ENCODE results near the gene KLHDC4.
"Not testable (repeated sequence)": the region's sequence is repeated elsewhere in the genome, so short reads cannot be mapped to it uniquely, and the experiment has no call there.

The KLHDC4 gene

DNA sequence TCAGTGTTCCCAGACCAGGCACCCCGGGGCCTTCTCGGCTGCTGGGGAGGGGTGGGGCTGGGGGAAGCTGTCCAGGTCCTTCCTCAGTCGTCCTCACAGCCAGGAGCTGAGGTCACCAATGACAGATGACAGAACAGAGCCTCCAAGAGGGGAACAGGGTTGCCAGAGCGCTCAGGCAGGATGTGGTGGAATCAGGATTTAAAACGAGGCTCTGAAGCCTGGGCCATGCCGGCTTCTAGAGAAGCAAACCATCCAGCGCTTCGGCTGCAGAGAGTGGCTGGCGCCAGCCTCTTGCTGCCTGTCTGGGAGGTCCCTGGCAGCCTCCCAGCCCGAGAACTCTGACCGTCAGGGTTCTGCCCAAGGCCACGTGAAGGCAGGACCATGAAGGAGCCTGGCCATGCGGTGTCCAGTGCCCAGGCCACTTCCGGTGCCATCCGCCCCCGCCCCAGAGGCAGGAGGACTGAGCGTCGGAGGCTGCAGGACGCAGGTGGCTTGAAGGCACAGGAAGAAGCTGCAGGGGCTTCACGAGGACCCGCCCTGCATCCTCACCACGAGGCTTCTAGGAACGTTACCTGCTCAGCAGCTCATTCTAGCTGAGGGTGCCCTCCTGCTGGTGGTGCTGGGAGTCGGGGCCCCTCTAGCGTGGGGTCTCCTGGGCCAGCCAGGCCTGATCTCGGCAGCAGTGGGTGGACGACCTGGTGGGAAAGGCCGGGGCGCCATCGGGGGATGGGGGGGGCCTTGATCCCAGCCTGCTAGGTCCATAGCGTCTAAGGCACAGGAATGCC lies 78.5 kb downstream of the KLHDC4 start:
- DNase-seq (ENCODE audit: extremely low read depth in 1 of 2, low read depth in 1 of 2) = no peak

DNA sequence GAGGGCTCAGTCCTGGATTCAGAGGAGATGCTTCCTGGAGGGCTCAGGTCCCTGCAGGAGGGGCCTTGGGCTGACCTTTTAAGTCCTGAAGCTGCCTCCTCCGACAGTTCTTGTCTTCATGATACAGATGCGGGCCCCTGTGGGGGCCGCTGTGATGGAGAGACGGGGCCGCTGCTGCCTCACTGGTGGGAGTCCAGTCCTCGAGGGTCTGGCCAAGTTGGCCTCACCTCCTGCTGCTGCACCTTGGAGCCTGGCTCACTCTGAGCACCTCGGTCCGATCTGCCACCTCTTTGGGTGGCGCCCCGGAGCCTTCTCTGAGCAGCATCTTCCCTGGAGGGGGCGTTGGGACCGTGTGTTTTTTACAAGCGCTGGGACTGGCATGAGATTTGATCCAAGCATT lies 79.1 kb downstream of the KLHDC4 start:
- no peak for DNase-seq (ENCODE audit: extremely low read depth in 1 of 2, low read depth in 1 of 2)

DNA sequence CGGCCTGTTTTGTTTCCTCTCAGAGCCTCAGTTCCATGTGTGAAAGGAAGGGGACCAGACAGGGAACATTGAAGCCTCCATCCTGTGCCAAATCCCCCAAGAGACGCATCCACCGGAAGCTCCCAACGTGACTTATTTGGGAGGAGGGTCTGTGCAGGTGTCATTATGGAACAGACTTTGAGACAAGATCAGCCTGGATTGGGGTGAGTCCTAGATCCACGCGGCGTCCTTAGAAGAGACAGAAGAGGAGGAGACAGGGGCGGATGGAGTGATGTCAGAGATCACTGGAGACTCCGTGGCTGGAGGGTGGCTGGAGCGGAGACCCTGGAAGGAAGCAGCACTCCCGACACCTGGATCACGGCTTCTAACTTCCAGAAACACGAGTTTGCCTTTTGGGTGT lies 80.0 kb downstream of the KLHDC4 start:
- no peak for DNase-seq (ENCODE audit: extremely low read depth in 1 of 2, low read depth in 1 of 2)

DNA sequence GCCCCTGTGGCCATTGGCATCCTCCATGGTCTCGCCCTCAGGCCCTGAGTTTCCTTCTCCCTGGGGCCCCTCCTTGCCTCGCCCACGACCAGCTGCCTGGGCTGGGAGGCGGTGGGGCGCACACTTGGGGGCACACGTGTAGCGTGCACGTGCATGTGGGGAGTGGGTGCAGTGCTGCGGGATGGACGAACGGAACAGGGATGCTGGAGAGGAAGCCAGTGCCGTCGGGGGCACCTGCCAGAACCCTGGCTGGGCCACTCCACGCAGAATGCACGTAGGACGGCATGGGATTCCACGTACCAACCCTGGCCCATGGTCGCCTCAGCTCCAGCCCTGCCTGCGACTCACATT lies 80.4 kb downstream of the KLHDC4 start:
- no peak for DNase-seq (ENCODE audit: extremely low read depth in 1 of 2, low read depth in 1 of 2)

DNA sequence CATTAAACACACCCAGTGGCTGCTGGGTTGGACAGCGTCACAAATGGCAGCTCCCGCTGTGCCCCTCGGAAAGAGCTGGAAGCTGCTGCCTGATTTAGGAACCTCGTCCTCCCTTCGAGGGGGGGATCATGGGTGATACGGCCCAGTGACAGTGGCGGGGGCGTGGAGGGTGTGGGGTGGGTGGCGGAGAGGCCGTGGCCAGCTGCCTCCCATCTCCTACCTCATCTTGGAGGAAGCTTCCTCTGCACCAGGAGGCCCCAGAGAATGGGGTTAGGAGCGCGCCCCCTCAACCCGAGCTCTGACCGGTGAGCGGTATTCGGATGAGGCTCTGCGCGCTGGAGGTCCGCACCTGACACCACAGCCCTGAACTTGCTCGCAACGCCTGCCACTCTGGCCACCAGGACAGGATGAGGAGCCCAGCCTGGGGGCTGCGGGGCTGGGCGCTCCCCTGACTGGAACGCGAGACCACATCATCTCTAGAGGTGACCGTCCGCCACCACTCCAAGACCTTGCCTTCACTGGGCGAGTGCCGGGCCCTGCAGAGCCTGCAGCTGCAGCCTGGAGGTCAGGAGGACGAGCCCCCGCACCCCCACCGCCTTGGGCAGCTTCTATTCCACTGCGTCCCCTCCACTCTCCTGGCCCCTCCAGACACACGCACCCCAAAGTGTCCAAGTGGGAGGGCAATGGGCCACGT lies 80.9 kb downstream of the KLHDC4 start:
- DNase-seq (ENCODE audit: extremely low read depth in 1 of 2, low read depth in 1 of 2) = no peak

DNA sequence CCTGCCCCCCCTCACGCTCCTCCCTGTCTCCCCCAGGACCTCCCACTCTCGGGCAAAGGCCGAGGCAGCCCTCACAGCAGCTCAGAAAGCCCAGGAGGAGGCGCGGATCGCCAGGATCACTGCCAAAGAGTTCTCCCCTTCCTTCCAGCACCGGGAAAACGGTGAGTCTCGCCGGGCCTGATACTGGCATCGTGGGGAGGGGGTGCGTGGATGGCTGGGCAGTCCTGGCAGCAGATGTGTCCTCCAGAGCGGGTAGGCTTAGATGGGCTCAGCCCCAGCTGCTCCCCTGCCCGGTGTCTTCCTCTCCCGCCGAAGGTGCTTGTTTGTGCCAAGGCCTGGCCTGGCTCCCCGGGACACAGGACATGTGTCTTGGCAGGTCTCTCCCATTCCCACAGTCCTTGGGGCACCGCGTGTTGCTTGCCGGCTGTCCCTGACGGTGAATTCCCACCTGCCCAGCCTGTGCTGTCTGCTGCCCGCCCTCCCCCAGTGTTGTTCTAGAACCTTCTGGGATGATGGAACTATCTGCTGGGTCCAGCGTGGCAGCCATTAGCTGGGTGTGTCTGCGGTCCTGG lies 81.6 kb downstream of the KLHDC4 start:
- no peak for DNase-seq (ENCODE audit: extremely low read depth in 1 of 2, low read depth in 1 of 2)

DNA sequence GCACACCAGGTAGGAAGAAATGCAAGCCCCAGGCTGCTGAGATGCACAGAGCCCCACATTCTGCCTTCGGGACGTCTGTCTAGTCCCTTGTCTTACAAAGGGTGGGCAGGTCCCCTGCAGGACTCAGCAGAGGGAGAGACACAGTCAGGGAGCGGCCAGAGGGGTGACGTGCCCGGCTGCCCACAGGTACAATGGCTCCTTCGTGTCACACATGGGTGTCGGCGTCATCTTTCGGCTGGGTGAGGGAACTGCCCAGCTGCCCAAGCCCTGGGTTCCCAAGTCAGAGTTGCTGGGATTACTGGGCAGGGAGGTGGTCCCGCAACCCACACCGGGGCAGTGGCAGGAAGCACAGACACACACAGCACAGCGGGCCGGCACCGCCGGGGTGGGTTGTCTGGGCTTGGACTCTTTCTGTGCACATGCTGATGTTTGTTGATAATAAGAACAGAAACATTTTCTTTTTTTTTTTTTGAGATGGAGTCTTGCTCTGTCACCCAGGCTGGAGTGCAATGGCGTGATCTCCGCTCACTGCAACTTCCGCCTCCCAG lies 82.9 kb downstream of the KLHDC4 start:
- no peak for DNase-seq (ENCODE audit: extremely low read depth in 1 of 2, low read depth in 1 of 2)

DNA sequence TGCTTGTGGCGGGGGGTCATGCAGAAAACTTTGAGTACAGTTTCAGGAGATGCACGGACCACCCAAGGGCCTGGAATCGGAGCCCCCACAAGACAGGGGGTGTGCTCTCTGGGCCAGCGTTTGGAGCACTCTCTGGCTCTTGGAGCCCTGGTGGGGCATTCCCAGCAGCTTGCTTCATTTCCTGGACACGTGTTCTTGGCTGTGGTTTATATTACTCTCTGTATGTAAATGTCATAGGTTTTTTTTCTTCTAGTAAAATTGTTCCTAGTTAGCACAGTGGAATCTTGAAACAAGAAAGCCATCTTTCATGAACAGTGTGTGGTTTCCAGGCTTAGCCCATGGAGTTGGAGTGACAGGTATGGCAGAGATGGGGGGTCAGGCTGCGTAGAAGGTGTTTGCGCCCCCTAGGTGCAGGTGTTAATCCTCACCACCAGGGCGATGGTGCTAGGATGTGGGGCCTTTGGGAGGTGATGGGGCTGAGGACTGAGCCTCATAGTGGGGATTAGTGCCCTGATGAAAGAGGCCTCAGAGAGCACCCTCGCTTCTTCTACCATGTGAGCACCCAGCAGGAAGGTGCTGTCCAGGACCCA lies 83.7 kb downstream of the KLHDC4 start:
- no peak for DNase-seq (ENCODE audit: extremely low read depth in 1 of 2, low read depth in 1 of 2)

DNA sequence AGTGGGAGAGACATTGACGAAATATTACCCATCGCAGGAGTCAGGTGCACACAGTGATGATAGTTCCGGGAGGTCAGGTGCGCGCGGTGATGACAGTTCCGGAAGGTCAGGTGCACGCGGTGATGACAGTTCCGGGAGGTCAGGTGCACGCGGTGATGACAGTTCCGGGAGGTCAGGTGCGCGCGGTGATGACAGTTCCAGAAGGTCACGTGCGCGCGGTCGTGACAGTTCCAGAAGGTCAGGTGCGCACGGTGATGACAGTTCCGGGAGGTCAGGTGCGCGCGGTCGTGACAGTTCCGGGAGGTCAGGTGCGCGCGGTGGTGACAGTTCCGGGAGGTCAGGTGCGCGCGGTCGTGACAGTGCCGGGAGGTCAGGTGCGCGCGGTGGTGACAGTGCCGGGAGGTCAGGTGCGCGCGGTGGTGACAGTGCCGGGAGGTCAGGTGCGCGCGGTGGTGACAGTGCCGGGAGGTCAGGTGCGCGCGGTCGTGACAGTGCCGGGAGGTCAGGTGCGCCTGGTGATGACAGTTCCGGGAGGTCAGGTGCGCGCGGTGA lies 84.7 kb downstream of the KLHDC4 start:
- not testable (repeated sequence) for DNase-seq (ENCODE audit: extremely low read depth in 1 of 2, low read depth in 1 of 2)

DNA sequence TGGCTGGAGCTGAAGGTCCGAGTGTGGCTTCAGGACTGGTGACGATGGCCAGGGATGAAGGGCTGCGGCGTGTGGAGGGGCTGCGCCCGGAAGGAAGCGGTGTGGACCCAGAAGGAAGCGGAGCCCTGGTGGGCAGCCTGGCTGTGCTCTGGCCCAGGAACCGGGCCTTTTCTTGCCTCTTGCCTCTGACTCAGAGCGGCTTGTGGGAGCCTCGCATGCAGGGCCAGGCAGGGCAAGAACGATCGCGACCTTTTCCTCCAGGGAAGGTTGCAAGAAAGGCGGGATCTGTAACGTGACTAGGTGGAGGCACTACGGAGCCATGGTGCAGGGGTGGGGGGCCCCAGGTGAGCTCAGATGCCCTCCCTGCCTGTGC lies 85.5 kb downstream of the KLHDC4 start:
- DNase-seq (ENCODE audit: extremely low read depth in 1 of 2, low read depth in 1 of 2) = no peak

DNA sequence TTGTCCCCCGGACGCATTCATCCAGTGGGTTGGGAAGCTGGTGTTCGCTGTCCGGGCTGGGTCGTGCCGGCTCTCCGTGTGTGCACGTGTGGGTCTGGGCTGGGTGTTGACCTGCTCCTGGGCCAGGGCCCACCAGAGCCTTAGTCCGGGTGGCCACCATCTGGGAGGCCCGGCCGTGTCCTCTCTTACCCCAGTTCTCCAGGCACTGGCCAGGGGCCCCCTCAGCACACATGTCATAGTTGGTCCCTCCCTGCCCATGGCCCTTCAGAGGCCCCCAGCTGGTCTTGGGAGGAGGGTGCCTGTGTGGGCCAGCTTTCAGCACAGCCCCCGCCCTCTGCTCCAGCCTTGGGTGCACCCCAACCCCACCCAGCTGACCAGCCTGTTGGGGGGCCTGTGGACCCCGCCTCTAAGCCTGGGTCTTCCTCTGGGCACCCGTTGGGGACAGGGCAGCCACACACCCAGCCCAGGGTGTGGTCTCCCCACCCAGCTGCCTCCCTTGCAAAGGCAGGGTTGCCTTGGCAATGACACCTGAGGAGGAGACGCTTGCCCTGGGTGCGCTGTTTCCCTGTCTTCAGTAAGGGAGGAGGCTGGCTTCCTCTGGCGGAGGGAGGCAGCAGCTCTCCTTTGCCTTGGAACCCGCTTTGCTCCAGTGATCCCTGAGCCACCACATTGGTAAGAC lies 86.1 kb downstream of the KLHDC4 start:
- no peak for DNase-seq (ENCODE audit: extremely low read depth in 1 of 2, low read depth in 1 of 2)

DNA sequence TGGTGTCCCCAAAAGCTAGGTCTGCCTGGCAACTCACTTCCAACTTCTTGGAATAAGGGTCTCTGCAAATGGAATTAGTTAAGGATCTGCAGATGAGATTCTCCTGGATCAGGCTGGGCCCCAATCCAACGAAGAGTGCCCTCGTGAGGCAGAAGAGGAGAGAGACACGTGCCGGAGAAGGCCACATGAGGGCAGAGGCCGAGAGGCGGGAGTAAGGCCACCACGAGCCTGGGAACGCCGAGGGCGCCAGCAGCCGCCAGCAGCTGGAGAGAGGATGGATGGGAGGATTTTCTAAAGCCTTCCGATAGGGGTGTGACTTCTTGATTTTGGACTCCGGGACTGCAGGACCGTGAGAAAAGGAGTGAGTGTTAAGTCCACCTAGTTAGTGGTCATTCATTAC lies 87.2 kb downstream of the KLHDC4 start:
- DNase-seq (ENCODE audit: extremely low read depth in 1 of 2, low read depth in 1 of 2) = no peak

DNA sequence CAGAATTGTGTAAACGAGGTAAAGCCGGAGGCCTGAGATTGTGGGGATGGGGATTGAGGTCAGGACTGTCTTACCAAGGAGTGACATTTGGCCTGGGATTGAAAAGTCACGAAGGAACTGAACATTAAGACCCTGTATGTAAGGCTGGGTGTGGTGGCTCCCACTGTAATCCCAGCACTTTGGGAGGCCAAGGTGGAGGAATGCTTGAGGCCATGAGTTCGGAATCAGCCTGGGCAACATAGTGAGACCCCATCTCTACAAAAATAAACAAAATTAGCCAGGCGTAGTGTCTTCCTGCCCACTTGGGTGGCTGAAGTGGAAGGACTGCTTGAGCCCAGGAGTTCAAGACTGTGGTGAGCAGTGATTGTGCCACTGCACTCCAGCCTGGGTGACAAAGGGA lies 88.0 kb downstream of the KLHDC4 start:
- no peak for DNase-seq (ENCODE audit: extremely low read depth in 1 of 2, low read depth in 1 of 2)

DNA sequence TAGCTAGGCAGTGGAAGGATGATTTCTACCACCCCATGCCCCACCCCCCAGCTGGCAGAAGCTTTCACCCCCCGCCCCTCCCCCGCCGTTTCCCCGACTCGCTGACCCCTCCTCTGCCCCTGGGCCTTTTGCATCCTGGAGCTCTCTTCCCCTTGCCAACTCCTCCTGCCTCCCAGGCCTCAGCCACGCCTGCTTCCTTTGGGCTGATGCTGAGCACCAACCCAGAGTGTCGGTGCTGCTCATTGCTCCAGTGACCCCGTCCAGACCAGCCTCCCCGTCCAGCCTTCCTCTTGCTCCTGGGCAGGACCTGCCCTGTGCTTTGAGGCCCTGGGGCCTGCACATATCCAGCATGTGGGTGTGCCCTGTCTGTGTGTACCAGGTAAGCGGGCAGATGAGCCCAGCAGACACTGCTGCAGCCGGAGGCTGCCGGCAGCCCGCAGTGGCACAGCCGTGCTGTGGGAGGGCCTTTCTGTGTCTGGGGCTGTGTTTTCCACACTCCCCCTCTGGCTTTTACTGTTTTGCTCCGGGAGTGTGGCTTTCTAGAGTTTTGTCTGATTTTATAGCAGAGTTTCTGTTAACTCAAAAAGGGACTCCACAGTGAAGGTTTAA lies 90.6 kb downstream of the KLHDC4 start:
- DNase-seq (ENCODE audit: extremely low read depth in 1 of 2, low read depth in 1 of 2) = no peak

DNA sequence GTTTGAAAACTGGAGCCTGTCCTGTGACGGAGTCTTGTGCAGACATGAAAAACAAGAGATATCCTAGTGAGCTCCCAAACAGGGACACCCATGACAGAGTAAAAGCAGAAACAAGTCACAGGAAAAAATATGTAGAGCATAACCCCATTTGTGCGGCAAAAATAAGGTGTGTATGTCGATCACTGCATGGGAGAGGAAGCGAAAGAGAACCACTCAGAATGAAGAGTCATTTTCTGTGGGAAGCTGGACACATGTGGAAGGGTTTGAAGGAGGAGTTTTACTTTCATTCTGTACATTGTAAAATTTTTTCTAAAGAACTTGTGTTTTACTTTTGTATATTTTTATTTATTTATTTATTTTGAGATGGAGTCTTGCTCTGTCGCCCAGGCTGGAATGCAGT lies 91.4 kb downstream of the KLHDC4 start:
- DNase-seq (ENCODE audit: extremely low read depth in 1 of 2, low read depth in 1 of 2) = no peak

DNA sequence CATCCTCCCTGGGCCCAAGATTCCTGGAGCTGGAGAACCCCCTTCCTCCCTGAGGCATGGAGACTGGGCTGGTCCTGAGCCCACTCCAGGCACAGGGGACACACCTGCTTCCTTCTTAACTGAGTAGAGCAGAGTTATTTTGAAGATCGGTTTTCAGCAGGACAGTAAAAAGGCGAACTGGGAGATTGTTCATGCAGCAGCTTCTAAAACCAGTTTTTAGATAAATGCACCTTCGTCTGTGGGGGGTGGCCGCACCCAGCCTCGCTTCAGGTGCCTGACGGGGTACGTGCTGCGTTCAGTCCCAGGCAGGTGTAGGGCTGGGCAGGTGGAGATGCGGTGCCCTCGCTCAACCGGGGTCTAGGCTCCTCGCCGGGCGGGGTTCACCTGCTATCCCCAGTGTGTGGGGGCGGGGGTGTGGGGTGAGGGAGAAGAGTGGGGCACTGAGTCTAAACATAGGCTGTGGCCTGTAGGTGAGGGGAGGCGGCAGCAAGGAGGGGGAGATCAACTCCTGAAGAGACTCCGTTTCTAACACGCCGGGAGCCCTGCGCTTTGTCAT lies 94.0 kb downstream of the KLHDC4 start:
- DNase-seq (ENCODE audit: extremely low read depth in 1 of 2, low read depth in 1 of 2) = no peak

DNA sequence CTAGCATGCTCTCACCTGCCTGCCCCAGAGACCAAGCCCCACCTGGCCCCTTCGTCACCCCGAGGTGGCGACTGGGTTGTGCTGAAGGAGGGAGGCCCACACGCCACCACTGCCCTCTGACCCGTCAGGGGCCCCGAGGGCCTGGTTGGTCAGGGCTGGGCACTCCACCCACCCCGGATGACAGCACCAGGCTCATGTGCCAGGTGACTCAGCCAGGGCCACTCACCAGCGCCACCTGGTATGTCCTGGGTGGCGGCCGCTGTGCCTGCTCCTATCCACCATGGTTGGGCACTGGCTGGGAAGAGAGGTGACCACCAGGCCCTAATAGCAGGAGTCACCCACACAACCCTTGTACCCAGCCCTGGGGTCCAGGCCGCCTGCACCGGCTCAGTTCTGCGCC lies 94.6 kb downstream of the KLHDC4 start:
- no peak for DNase-seq (ENCODE audit: extremely low read depth in 1 of 2, low read depth in 1 of 2)

DNA sequence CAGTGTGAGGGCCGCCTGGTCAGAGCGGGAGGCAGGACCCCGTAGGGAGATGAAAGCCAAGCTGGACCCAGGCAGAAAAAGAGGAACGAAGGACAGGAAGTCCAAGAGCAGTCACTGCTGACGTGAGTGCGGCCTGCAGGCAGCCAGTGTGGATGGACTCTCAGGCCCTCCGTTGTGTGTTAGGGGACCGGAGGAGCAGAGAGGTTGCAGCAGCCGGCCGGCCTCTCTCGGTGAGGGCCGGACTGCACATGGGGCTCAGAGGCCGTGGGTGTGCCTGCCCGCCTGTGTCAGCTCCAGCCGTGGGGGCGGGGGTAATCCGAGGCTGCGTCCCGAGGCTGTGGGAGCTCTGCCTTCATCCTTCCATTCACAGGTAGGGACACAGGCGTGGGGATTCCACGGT lies 96.1 kb downstream of the KLHDC4 start:
- DNase-seq (ENCODE audit: extremely low read depth in 1 of 2, low read depth in 1 of 2) = no peak

DNA sequence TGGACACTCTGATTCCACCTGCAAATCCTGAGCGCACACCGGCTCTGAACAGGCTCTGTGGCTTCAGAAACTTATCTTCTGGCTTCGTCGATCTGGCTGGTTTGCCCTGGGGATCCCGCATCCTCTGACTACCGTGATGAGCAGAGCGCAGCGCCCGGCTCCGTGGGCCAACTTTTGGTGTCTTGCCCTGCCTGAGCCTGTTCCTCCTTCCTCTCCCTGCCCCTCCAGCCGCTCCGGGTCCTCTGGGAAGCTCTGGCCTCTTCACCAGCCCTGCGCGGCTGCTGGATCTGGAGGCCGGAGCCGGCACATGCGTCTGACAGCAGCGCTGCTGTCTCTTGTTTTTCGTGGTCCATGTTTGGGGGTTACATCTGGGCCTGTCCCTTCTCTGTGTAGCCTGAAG lies 97.8 kb downstream of the KLHDC4 start:
- no peak for DNase-seq (ENCODE audit: extremely low read depth in 1 of 2, low read depth in 1 of 2)

DNA sequence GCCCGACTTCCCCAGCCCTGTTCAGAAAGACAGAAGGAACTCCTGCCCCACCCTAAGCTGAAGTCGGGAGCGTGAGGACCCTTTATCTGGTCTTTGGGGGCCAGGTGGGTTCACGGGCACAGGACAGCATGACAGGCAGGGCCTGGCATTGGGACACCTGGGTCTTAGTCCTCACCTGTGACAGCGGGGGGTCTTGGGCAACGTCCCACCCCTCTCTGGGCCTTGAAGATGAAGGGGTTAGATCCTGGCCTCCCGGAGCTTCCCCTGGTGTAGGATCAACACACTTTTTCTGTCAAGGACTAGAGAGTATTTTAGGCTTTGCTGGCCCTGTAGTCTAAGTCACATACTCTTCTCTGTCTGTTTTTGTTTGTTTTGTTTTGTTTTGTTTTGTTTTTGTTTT lies 98.3 kb downstream of the KLHDC4 start:
- no peak for DNase-seq (ENCODE audit: extremely low read depth in 1 of 2, low read depth in 1 of 2)
